Non-pigmented ciliary epithelial cell (primary cell): ENCODE measurements around the gene KICS2.

Experiments
- DNase-seq: peaks from one replicate; pipeline ENCODE4 v3.0.0-alpha.2; 2010; ENCODE audit warnings: low read depth

KICS2 gene

DNA sequence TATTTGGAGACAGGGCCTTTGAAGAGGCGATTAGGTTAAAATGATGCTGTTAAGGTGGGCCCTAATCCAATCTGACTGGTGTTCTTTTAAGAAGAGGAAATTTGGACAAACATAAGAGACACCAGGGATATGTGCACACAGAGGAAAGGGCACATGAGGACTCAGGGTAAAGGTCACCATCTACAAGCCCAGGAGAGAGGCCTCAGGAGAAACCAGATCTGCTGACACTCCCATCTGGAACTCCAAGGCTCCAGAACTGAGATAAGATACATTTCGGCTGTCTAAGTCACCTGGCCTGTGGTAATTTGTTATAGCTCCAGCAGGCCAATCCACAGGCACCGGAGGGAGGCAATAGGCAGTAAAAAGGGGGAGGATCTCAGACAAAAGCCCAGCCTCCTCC lies 48.6 kb downstream of the KICS2 start:
- no peak for DNase-seq
